Measurements from ENCODE around the gene MZF1. TPM values are rescaled to one million over a fixed set of nuclear protein-coding genes. Genes with fewer than 3 reads are reported as not detected.

MZF1 gene
- total RNA-seq, 1 donor from 2014 or later, result 32.4 TPM

DNA sequence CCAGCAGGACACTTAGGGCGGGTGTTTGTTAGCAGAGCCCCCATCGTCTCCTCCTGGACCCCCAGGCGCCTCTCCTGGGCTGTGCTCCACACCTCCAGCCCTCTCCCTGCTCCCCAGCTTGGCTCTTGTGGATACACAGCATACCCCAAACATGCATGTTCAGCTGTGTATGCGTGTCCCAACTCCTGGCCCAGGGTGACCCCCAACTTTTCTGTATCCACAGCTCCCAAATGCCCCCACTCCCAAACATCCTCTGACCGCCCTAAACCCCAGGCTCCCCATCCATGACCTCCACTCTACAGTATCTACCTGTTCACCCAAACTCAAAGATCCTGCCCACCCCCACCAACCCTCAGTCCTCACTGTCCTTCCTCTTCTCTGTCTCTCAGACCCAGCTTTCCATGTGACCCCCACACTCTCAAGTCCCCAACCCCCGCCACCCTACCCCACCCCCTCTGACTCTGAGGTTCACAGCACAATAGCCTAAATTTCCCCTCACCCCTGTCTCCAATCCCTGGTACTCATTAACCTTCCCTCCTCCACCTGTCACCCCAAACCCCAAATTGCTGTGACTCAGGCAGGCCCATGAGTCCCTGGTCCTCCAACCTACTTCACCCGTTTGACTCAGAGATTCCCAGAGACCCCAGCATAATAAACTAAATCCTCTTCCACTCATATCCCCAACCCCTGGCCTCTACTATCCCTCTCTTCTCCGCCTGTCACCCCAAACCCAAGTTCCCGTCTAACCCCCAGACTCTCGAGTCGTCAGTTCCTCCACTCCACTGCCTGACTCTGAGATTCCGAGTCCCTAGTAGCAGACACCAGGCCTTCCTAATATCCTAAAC is 15.7 kb downstream of the MZF1 start:
- intact Hi-C loops (cut with DNase I), result no loop called here
- DNase-seq (ENCODE audit: low spot score), result no peak

DNA sequence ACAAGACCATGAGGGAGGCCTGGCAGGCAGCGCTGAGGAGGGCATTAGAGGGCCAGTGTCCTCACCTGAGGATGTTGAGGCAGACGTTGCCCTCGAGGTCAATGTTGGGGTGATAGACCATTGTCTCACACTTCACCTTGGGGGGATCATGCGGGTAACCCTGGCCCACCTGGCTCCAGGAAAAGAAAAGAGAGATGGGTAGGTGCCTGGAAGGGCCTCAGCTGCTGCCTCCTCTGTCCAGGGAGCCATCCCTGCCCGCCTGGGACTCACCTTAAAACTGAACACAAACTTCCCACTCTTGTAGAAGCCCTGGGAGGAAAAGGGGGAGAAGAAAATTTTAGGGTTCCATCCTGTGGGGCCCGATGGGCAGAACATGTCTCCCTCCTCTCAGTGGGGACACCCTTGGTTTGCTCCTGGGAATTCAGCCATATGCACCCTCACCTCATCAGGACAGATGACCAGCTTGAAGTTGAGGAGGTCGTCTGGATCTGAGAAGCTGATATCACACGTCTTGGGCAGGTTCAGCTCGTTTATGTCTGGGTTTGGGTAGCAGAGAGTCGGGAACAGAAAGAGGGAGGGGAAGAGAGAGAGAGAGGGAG is 16.4 kb downstream of the MZF1 start:
- ATAC-seq, result no peak

More for the DNA sequence above, 15.7 kb downstream of the MZF1 start:
- no peak for ATAC-seq

DNA sequence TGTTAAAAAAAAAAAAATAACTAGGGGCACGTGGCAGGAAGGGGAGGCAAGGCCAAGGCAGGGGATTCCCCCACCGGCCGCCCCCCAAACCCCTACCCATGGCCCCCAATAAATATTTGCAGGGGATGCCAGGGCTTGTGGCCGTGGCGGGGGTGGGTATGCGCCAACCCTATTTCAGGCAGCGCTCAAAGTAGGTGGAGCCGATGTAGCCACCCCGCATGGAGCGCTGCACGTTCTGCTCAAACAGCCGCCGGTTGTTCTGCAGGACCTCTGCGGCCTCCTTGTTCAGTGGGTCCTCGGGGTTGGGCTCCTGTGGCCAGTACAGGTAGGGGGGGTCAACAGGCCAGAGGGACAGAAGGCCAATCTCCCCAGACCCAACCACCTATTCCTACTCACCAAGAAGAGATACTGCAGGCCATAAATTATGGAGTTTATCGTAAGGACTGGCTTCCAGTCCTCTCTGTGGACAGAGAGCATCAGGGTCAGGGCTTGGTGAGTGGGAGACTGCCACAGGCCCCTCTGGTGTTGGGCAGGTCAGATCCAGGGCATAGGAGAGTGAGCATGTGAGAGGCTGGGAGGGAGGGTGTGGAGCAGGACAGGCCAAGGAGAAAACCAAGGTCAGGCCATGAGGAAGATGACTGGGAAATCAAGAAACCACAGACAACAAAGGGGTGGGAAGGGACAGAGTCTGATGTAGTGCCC is 17.1 kb downstream of the MZF1 start:
- intact Hi-C loops (cut with DNase I), result no loop called here
- DNase-seq (ENCODE audit: low spot score), result no peak
- no peak for ATAC-seq

More for the DNA sequence above, 16.4 kb downstream of the MZF1 start:
- DNase-seq (ENCODE audit: low spot score), result no peak
- intact Hi-C loops (cut with DNase I), result no loop called here

DNA sequence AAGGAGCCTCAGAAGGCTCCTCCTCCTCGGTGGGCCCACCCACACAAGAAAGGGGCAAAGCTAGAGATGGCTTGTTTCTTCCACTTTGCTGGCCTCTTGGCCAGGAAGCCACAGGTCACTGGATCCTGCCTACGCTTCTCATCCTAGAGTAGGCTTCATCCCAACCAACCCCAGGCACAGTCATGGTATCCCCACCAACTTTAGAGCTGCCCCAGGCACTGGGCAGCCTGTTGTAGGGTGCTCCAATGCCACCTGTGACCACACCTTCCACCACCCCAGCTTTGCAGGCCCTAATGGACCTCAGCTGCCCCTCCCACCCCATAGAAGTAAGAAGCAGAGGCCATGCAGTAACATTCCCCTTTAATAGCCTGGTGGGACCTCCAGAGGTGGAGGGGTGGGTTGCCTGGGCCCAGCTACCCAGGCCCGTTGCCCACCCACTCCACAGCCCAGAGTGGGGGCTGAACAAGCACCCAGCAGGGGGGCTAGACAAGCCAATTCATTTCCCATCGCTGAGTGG is 17.7 kb downstream of the MZF1 start:
- intact Hi-C loops (cut with DNase I), result no loop called here
- DNase-seq (ENCODE audit: low spot score), result no peak

DNA sequence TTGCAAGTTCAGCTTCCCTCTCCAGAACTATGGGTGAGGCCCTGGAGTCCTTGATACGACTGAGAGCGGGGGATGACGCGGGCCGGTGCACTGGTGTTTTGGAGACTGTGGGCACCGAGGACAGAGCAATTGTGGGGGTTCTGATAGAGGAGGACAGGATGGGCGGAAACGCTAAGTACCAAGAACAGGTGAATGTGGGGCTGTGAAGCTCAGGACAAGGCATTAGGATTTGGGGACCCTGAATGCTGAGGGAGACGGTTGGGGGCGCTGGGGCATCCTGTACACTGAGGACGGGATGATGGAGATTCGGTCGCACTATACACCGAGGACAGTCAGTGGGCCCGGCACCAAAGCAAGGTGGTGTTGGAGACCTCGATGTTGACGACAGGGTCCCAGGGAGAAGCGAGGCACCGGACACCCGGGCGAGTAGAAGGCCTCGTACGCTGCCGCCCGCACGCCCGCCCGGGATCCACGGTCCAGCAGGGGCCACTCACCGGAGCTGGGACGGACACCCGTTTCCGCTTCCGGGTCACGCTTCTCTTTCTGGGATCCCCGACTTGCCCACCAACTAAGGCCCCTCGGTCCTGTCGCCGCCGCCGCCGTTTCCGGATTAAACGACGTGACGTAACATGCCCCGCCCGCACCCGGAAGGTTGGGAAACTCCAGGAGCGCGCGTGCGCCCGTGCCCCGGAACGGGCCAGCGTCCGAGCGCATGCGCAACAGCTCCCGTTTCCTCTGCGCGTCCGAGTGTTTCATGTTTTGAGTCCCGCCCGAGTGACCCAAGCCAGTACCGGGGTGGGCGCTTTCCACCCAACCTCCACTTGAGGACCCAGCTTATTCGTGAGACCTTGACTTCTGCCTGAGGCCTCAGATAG is 18.4 kb downstream of the MZF1 start, which contains the start of gene CHMP2A:
TSS of gene CHMP2A (minus strand) at position 612 of the 875 bp plus-strand sequence. CDS start 893 bp downstream, outside the sequence.
- intact Hi-C loops (cut with DNase I), result no loop called here
- DNase-seq (ENCODE audit: low spot score) (peak; percentile 100), ATAC-seq (peak; percentile 81)

More for the DNA sequence above, 17.7 kb downstream of the MZF1 start:
- ATAC-seq, result no peak

DNA sequence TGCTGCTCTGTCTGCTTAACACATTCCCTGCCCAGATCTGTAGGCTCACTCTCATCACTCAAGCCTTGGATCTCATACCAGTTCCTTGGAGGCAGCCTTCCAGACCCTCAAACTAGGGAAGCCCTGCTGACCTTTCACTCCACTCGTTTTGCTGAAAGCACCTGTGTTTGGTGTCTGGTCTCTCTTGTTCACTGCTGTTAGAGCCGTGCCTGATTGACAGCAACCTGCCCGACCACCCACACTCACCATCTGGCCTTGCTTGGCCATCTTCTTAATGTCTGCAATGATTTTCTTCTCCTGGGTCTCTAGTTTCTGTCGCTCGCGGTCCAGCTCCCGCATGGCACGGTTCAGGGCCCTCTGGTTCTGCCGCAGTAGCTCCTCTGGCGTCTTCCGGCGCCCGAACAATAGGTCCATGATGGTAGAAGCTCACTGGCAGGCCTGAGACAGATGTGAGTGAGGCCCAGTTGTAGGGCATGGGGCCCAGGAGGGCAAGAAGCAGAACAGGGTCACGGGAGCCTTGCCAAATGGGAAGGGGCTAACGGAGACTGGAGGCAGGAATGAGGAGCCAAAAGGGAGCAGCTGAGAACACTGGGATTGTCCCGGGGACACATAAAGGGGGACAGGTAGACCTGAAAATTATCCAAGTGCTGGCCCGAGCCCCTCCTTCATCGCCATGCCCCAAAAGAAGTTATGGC is 19.2 kb downstream of the MZF1 start:
- intact Hi-C loops (cut with DNase I), result no loop called here
- no peak for DNase-seq (ENCODE audit: low spot score)
- ATAC-seq, result no peak

DNA sequence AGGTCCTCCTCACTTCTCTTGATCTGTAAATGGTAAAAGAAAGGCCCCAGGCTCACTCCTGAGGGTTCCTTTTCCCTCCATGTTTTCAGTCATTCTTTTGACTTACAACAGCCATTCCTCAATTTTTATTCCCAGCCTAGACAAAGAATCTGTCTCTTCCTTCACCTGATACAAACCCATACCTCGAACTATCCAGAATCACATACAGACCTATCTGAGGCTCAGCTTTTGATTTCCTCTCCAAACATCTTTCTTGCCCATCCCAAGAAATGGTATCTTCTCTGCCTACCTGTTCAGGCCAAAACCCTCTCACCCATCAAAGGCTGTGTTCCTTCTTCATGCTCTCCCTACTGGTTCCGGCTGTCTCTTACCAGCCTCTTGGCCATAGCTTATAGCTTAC is 20.5 kb downstream of the MZF1 start:
- ATAC-seq, result no peak
- no peak for DNase-seq (ENCODE audit: low spot score)
- intact Hi-C loops (cut with DNase I), result no loop called here

DNA sequence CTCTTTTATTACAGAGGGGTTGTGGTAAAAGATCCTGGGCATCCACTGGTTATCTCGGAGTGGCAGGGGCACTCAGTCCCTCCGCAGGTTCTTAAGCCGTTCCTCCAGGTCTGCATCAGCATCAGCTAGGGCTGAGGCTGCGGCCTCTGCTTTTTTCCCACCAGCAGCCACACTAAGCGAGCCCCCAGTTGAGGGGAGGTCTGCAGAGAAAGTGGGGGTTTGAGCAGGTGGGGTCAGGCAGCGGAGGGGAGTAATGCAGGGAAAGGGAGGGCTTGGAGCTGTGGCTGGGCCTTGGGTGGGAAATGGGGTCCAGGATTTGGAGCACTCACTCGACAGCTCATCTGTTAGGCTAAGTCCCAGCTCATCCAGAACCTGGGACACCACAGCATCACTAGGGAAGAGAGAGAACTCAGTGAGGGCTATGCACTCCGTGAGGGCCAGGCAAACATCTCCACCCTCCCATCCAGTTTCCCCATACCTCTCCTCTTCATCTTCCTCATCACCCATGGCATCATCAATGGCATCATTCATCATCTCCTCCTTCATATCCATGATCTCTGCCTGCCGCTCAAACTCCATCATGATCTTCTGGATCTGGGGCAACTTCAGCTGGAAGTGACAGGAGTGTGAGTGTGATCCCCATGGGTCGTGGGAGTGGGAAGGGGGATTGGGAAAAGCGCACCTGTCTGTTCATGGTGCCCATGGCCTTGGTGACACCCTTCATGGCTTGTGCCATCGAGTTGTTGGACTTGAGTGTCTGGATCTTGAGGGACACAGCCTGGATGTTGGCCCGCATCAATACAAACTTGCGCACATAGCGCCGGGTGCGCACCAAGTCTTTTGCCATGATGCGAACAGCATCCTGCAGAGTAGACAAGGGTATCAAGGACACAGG is 21.3 kb downstream of the MZF1 start:
- intact Hi-C loops (cut with DNase I), result no loop called here

DNA sequence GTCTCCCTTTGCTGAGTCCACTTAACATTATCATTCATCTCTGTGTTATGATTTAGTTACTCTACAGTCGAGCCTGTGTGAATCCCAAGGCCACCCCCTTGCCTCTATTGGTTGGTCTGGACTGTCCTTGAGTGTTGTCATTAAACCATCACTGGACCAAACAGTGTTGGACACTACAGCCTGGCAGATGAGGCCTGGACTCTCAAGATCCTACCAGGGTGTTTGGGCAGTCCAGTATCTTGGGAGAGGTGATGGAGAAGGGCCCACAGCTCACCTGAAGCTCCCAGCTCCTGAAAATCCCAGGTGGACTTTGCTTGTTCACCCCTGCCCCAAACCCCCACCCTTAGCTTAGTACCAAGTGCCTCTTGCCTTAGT is 22.0 kb downstream of the MZF1 start:
- DNase-seq (ENCODE audit: low spot score) (no peak), ATAC-seq (no peak)
- intact Hi-C loops (cut with DNase I), result no loop called here

More for the DNA sequence above, 21.3 kb downstream of the MZF1 start:
- ATAC-seq (no peak), DNase-seq (ENCODE audit: low spot score) (no peak)

DNA sequence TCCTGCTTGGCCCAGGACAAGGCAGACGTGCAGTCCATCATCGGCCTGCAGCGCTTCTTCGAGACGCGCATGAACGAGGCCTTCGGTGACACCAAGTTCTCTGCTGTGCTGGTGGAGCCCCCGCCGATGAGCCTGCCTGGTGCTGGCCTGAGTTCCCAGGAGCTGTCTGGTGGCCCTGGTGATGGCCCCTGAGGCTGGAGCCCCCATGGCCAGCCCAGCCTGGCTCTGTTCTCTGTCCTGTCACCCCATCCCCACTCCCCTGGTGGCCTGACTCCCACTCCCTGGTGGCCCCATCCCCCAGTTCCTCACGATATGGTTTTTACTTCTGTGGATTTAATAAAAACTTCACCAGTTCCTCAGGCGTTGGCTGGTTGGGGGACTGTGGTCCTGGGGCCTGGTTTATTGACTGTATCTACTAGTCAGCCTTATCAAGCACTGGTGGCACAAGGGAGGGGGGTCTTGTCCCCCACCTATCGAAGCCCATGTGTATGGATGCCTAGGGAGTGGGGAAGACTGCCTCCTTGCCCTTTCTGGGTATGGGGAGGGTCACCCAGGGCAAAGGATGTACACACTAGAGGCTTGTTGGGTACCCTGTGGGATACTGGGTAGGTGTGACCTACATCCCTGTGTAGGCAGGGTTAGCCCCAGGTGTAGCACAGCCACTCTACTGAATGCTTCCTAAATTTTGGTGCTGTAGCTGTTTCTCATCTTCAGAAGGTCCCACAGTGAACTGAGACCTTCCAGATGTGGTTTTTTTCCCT is 22.6 kb downstream of the MZF1 start:
- intact Hi-C loops (cut with DNase I), result no loop called here
- ATAC-seq (no peak), DNase-seq (ENCODE audit: low spot score) (no peak)

DNA sequence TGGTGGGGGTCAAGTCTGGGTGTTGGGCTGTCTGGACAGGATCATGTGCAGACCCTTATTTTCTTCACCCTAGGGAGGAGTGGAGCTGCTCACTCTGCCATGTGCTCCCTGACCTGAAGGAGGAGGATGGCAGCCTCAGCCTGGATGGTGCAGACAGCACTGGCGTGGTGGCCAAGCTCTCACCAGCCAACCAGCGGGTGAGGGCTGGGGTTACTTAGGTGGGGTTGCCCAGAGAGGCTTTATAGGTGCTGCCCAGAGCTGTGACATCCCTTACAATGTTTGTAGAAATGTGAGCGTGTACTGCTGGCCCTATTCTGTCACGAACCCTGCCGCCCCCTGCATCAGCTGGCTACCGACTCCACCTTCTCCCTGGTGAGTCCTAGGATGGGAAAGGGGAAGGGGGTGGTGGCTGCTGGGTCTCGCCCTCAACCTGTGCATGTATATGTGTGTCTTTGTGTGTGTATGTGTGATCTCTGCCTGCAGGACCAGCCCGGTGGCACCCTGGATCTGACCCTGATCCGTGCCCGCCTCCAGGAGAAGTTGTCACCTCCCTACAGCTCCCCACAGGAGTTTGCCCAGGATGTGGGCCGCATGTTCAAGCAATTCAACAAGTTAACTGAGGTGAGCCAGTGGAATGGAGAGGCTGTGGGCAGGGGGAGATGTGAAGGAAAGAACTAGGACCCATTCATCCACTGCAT is 23.3 kb downstream of the MZF1 start:
- intact Hi-C loops (cut with DNase I), result no loop called here
- ATAC-seq (no peak), DNase-seq (ENCODE audit: low spot score) (no peak)

DNA sequence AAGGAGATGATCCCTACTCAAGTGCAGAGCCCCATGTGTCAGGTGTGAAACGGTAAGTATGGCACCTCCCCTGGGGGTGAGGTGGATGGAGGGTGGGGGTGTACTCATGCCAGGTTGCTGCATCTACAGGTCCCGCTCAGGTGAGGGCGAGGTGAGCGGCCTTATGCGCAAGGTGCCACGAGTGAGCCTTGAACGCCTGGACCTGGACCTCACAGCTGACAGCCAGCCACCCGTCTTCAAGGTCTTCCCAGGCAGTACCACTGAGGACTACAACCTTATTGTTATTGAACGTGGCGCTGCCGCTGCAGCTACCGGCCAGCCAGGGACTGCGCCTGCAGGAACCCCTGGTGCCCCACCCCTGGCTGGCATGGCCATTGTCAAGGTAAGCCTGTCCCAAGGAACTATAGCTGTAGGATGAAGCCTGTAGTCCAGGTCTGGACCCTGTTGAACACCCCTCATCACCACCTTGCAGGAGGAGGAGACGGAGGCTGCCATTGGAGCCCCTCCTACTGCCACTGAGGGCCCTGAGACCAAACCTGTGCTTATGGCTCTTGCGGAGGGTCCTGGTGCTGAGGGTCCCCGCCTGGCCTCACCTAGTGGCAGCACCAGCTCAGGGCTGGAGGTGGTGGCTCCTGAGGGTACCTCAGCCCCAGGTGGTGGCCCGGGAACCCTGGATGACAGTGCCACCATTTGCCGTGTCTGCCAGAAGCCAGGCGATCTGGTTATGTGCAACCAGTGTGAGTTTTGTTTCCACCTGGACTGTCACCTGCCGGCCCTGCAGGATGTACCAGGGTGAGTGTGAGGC is 24.1 kb downstream of the MZF1 start:
- DNase-seq (ENCODE audit: low spot score) (no peak), ATAC-seq (no peak)
- intact Hi-C loops (cut with DNase I), result no loop called here

DNA sequence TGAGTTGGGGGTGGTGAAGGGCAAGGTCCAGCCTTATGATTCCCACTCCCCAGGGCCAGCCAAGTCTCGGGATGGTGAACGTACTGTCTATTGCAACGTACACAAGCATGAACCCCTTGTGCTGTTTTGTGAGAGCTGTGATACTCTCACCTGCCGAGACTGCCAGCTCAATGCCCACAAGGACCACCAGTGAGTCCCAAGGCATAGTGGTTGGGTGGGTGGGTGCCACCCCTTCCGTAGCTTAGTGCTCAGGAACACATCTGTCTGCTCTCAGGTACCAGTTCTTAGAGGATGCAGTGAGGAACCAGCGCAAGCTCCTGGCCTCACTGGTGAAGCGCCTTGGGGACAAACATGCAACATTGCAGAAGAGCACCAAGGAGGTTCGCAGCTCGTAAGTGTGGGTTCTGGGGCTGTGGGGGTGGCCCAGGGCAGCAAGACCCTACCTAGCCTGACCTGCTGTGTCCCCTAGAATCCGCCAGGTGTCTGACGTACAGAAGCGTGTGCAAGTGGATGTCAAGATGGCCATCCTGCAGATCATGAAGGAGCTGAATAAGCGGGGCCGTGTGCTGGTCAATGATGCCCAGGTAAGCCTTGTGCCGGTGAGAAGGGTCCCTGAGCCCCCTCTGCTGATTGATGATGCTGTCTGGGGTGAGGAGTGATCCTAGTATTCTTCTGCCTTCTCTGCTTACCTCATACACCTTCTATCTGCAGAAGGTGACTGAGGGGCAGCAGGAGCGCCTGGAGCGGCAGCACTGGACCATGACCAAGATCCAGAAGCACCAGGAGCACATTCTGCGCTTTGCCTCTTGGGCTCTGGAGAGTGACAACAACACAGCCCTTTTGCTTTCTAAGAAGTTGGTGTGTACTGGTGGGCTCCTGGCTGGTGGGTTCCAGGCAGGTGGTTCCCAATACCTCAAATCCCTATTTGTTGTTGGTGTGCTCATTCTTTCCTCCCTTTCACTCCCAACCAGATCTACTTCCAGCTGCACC is 25.5 kb downstream of the MZF1 start:
- DNase-seq (ENCODE audit: low spot score) (no peak), ATAC-seq (no peak)
- intact Hi-C loops (cut with DNase I), result no loop called here

DNA sequence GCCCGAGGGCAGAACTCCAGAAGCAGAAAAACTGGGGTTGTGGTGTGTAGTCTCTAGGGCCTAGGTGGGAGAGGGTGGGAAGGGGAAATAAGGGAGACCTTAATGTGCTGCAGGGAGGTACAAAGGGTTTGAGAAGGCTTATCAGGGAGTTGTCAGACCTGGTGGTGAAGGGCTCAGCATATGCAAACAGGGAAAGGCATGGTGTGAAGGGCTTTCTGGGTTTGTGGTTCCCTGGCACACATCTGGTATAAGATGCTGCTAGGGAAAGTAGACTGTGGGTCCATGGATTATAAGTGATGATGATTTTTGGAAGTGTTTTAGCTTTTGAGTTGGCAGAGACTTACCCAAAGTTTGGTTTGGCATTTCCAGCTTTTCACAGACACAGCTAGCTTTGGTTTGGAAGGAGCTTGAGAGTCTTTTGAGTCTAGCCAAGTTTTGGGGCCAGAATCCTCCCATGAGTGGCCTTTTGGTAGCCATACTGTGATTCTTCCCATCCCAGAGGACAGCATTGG is 27.1 kb downstream of the MZF1 start:
- ATAC-seq (no peak), DNase-seq (ENCODE audit: low spot score) (no peak)
- intact Hi-C loops (cut with DNase I), result no loop called here
